T-cell (primary cell): Measurements from ENCODE around the gene FBXW12. TPM values are rescaled to one million over a fixed set of nuclear protein-coding genes. Genes with fewer than 3 reads are reported as not detected.

Experiments used
- ATAC-seq, 4 experiments: fragments of 200-7000 bp in 3 of 4; fragments of 150-1000 bp in 1 of 4; cut with Tn5 transposase; replicated peaks in 1 of 4; 1 replicate in 3 of 4; 2 replicates in 1 of 4; pipeline ENCODE4 v1.10.0; 2021; ENCODE audit warnings: moderate library complexity in 3 of 4, mild to moderate bottlenecking in 2 of 4, moderate number of reproducible peaks in 1 of 4
- CTCF ChIA-PET, 2 donors: fragments of 300-600 bp; sonication (Branson Sonifier 250); formaldehyde crosslinking; loops; one replicate each; lab custom pipeline; 2022; ENCODE audit warnings: antibody characterized with exemption in 2 of 2; lab: Charles Lee
- POLR2A ChIA-PET, 2 donors: fragments of 300-600 bp; sonication (Branson Sonifier 250); formaldehyde crosslinking; loops; one replicate each; lab custom pipeline; 2022; ENCODE audit warnings: antibody characterized with exemption in 2 of 2; lab: Charles Lee
- DNase-seq, 35 experiments: peaks; one replicate each; pipeline versions ENCODE4 v3.0.0 to v3.0.0-alpha.2; 2013 to 2023
- H3K27ac ChIP-seq: one replicate; pipeline ENCODE4 v1.5.1; 2013; ENCODE audit warnings: low read length
- H3K27me3 ChIP-seq, 2 experiments: replicated peaks in 1 of 2; 1 replicate in 1 of 2; 2 replicates in 1 of 2; pipeline versions ENCODE4 v1.6.1 to v1.7.0; 2013; ENCODE audit warnings: low read length in 1 of 2, mixed read lengths in 1 of 2; ENCODE audit not compliant: control insufficient read depth in 2 of 2, insufficient read depth in 2 of 2; ENCODE audit errors: extremely low read depth in 1 of 2
- H3K36me3 ChIP-seq, 2 donors: 1 replicate in 1 of 2; 2 replicates in 1 of 2; pipeline versions ENCODE4 v1.6.1 to v1.7.0; 2013; ENCODE audit warnings: low read length in 1 of 2; ENCODE audit not compliant: control insufficient read depth in 2 of 2, insufficient read depth in 1 of 2; ENCODE audit errors: extremely low read depth in 1 of 2
- H3K4me1 ChIP-seq, 2 experiments: 1 replicate in 1 of 2; 2 replicates in 1 of 2; pipeline versions ENCODE4 v1.6.1 to v1.7.0; 2013; ENCODE audit warnings: low read length in 2 of 2, mixed read lengths in 1 of 2; ENCODE audit not compliant: insufficient read depth in 2 of 2, control insufficient read depth in 1 of 2; ENCODE audit errors: extremely low read depth in 1 of 2
- H3K4me3 ChIP-seq, 2 donors: 1 replicate in 1 of 2; 2 replicates in 1 of 2; pipeline versions ENCODE4 v1.5.1 to v1.7.0; 2013; ENCODE audit warnings: mild to moderate bottlenecking in 2 of 2, low read length in 1 of 2, moderate library complexity in 1 of 2; ENCODE audit not compliant: control insufficient read depth in 1 of 2; ENCODE audit errors: extremely low read depth in 1 of 2
- H3K9me3 ChIP-seq: 2 replicates; pipeline ENCODE4 v1.7.0; 2013
- H3K27ac Mint-ChIP-seq, 2 donors: one replicate each; pipeline ENCODE4 v1.8.0; 2020 to 2021; ENCODE audit warnings: mild to moderate bottlenecking in 2 of 2, mixed read lengths in 2 of 2
- H3K27me3 Mint-ChIP-seq, 2 donors: one replicate each; pipeline ENCODE4 v1.8.0; 2021 to 2022; ENCODE audit warnings: mixed read lengths in 2 of 2
- H3K36me3 Mint-ChIP-seq: one replicate; pipeline ENCODE4 v1.8.0; 2021; ENCODE audit warnings: mixed read lengths
- H3K4me1 Mint-ChIP-seq, 3 donors: one replicate each; pipeline ENCODE4 v1.8.0; 2020 to 2022; ENCODE audit warnings: mixed read lengths in 3 of 3, mild to moderate bottlenecking in 1 of 3
- H3K4me3 Mint-ChIP-seq, 3 donors: one replicate each; pipeline ENCODE4 v1.8.0; 2020 to 2022; ENCODE audit warnings: mild to moderate bottlenecking in 3 of 3, mixed read lengths in 3 of 3, moderate library complexity in 3 of 3
- H3K9me3 Mint-ChIP-seq, 3 donors: one replicate each; pipeline ENCODE4 v1.8.0; 2020 to 2022; ENCODE audit warnings: mixed read lengths in 3 of 3
- WGBS: methylation state at CpG from one replicate; pipeline ENCODE4 v1.1.5; 2013; ENCODE audit warnings: missing lambda C conversion rate; ENCODE audit not compliant: insufficient coverage; 5-methylcytosine and 5-hydroxymethylcytosine counted together
- total RNA-seq, 35 experiments: library from RNA in 6 of 35; stranded (reverse) in 6 of 35; fragments of 120-200 nt in 1 of 35; gene quantifications; one replicate each; pipeline versions ENCODE4 v1.2.1 to v1.2.4 and lab custom pipeline; 2013 to 2026

FBXW12 gene
- total RNA-seq, 5 donors from 2014 or later (not counting 1 experiment from before 2014, with no cell fraction given): not detected

DNA sequence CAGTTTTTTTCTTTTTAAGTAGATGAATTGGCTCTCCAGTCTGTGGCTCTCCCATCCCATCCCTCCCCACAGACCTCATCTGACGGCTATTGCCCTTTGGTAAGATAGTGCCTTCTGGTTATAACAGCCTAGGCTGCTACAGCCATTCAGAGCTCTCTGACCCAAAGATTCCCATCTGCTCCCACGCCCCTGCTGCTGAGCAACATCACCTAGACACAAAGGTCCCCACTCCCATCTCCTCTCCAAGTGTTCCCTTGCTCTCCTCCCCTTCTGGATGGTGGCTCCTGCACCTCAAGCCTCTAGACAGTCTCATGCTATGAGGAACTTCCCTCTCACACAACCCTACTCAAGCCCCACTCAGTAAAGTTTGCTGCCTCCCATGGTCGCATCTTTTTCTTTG lies 23.7 kb downstream of the FBXW12 start:
- Histone ChIP-seq H3K36me3 (no peaks in the 10 kb centered on the region), H3K9me3 (no peaks in the 10 kb centered on the region), H3K4me1 (no peaks in the 10 kb centered on the region), H3K4me3 (no peak overlapping the region), H3K27me3 (peaks cover 0 to 21% of the 10 kb centered on the region in 2 experiments), H3K27ac (no peak overlapping the region)
- no peak for ATAC-seq
- H3K4me3 Mint-ChIP-seq: no peak overlapping the region
- WGBS: 76% methylated on average over 3 of the region's 3 CpGs
- H3K36me3 Mint-ChIP-seq: no peaks in the 10 kb centered on the region
- peaks cover 11 to 17% of the 10 kb centered on the region in 2 donors for H3K27me3 Mint-ChIP-seq
- POLR2A ChIA-PET: interaction anchor here in 1 of 2 donors (0.6 kb wide), 1 partner anchor 142 kb away, joined by 4 read pairs; no protein-coding TSS in a partner anchor
- no peak overlapping the region for H3K27ac Mint-ChIP-seq
- no peak for DNase-seq
- CTCF ChIA-PET: no interaction called here
- no peaks in the 10 kb centered on the region for H3K4me1 Mint-ChIP-seq
- H3K9me3 Mint-ChIP-seq: no peaks in the 10 kb centered on the region

GRCh38 chr3:48397767-48398681 lies 26.0 kb downstream of the FBXW12 start:
- peaks cover 8 to 16% of the 10 kb centered on the region in 2 donors for H3K27me3 Mint-ChIP-seq
- H3K9me3 Mint-ChIP-seq: no peaks in the 10 kb centered on the region
- WGBS: 63% methylated on average over 4 of the region's 9 CpGs
- H3K4me1 ChIP-seq: no peaks in the 10 kb centered on the region
- H3K4me3 ChIP-seq: no peak overlapping the region
- peaks cover 0 to 21% of the 10 kb centered on the region in 2 experiments for H3K27me3 ChIP-seq
- H3K27ac Mint-ChIP-seq: no peak overlapping the region
- CTCF ChIA-PET: interaction anchor here (0.9 to 3.9 kb wide), 3 partner anchors 10 to 151 kb away, joined by 3 to 113 read pairs (median 3); no protein-coding TSS in a partner anchor
- no peaks in the 10 kb centered on the region for H3K36me3 Mint-ChIP-seq
- no peaks in the 10 kb centered on the region for H3K9me3 ChIP-seq
- no peak for ATAC-seq
- H3K27ac ChIP-seq: no peak overlapping the region
- no peaks in the 10 kb centered on the region for H3K36me3 ChIP-seq
- peak in 1 of 35 experiments; percentile 7 for DNase-seq
- H3K4me3 Mint-ChIP-seq: no peak overlapping the region
- POLR2A ChIA-PET: no interaction called here
- H3K4me1 Mint-ChIP-seq: no peaks in the 10 kb centered on the region

- peak in 1 of 35 experiments; percentile 9 for DNase-seq
- H3K36me3 ChIP-seq: no peaks in the 10 kb centered on the region
- Mint-ChIP-seq H3K9me3 (no peaks in the 10 kb centered on the region), H3K27me3 (peaks cover 8 to 12% of the 10 kb centered on the region in 2 donors), H3K4me3 (no peak overlapping the region), H3K27ac (no peak overlapping the region), H3K36me3 (no peaks in the 10 kb centered on the region), H3K4me1 (no peaks in the 10 kb centered on the region)
- H3K4me3 ChIP-seq: no peak overlapping the region
- ATAC-seq: no peak
- no peaks in the 10 kb centered on the region for H3K9me3 ChIP-seq
- H3K27ac ChIP-seq: no peak overlapping the region
- ChIA-PET POLR2A (no interaction called here), CTCF (interaction anchor here (0.6 to 3.9 kb wide), 4 partner anchors 9 to 158 kb away, joined by 3 to 113 read pairs (median 3); partner anchors contain the start of gene PFKFB4 (in 1 of the 2))
- peaks cover 0 to 15% of the 10 kb centered on the region in 2 experiments for H3K27me3 ChIP-seq
- 71% methylated on average over 8 of the region's 11 CpGs for WGBS
- H3K4me1 ChIP-seq: no peaks in the 10 kb centered on the region
Observed at GRCh38 chr3:48398701-48399386, 26.8 kb downstream of the FBXW12 start.

GRCh38 chr3:48399387-48400172 lies 27.6 kb downstream of the FBXW12 start:
- WGBS: 7% methylated on average over 3 of the region's 4 CpGs
- no peaks in the 10 kb centered on the region for H3K36me3 ChIP-seq
- H3K27ac ChIP-seq: no peak overlapping the region
- no peaks in the 10 kb centered on the region for H3K9me3 ChIP-seq
- peaks cover 8 to 9% of the 10 kb centered on the region in 2 donors for H3K27me3 Mint-ChIP-seq
- ChIA-PET POLR2A (no interaction called here), CTCF (interaction anchor here (0.6 to 3.9 kb wide), 9 partner anchors 19 to 360 kb away, joined by 3 to 113 read pairs (median 7); partner anchors contain the start of gene PFKFB4 (in 1 of the 2))
- DNase-seq (peak in 1 of 35 experiments; percentile 5), ATAC-seq (no peak)
- no peaks in the 10 kb centered on the region for H3K9me3 Mint-ChIP-seq
- no peak overlapping the region for H3K4me3 ChIP-seq
- H3K4me1 Mint-ChIP-seq: no peaks in the 10 kb centered on the region
- H3K4me1 ChIP-seq: no peaks in the 10 kb centered on the region
- peaks cover 0 to 15% of the 10 kb centered on the region in 2 experiments for H3K27me3 ChIP-seq
- no peak overlapping the region for H3K27ac Mint-ChIP-seq
- H3K36me3 Mint-ChIP-seq: no peaks in the 10 kb centered on the region
- no peak overlapping the region for H3K4me3 Mint-ChIP-seq

DNA sequence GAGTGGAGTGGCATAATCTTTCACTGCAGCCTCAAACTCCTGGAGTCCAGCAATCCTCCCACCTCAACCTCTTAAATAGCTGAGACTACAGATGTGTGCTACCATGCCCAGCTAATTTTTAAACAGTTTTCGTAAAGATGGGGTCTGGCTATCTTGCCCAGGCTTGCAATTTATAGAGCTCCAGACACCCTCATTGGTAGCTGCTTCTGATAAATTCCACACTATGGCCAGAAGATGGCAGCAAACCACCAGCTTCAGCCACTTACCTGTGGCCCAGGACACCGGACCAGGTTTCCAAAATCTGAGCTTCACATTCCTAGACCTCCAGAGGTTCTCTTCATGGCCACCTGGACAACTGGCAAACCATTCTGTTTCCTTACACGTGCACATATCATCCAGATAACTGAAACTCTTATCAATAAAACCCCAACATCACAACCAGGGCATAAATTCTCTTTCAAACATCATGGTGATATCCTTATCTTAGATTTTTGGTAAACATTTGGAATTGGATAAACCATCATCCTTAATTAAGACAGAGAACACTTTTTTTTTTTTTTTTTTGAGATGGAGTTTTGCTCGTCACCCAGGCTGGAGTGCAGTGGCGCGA lies 28.9 kb downstream of the FBXW12 start:
- ChIA-PET POLR2A (interaction anchor here in 1 of 2 donors (0.7 kb wide), 1 partner anchor 382 kb away, joined by 4 read pairs; no protein-coding TSS in a partner anchor), CTCF (interaction anchor here (0.5 to 3.9 kb wide), 48 partner anchors 10 to 419 kb away, joined by 3 to 113 read pairs (median 4); partner anchors contain the start of genes CCDC51 (in 2 of the 2), TMA7 (in 2 of the 2), ATRIP (in 1 of the 2) and NME6 (in 1 of the 2))
- Mint-ChIP-seq H3K4me1 (no peaks in the 10 kb centered on the region), H3K36me3 (no peaks in the 10 kb centered on the region), H3K9me3 (no peaks in the 10 kb centered on the region), H3K27ac (no peak overlapping the region), H3K4me3 (no peak overlapping the region), H3K27me3 (peaks cover 3 to 5% of the 10 kb centered on the region in 2 donors)
- H3K27ac ChIP-seq: no peak overlapping the region
- H3K36me3 ChIP-seq: no peaks in the 10 kb centered on the region
- whole genome bisulfite sequencing: 56% methylated on average over 5 of the region's 6 CpGs
- peak; percentile 75 to 84 (median 82) for ATAC-seq
- no peaks in the 10 kb centered on the region for H3K4me1 ChIP-seq
- DNase-seq: peak; percentile 35 to 89 (median 56)
- H3K9me3 ChIP-seq: no peaks in the 10 kb centered on the region
- H3K4me3 ChIP-seq: no peak overlapping the region
- peaks cover 0 to 15% of the 10 kb centered on the region in 2 experiments for H3K27me3 ChIP-seq
